ENCODE measurements around the gene CNOT2.
"Not testable (repeated sequence)": the region's sequence is repeated elsewhere in the genome, so short reads cannot be mapped to it uniquely, and the experiment has no call there.

Gene CNOT2

GRCh38 chr12:70252832-70253231 lies 9.6 kb downstream of the CNOT2 start:
- no peak for DNase-seq

- no peak for DNase-seq
Observed at GRCh38 chr12:70254225-70254624, 11.0 kb downstream of the CNOT2 start.

- no peak for DNase-seq
Observed at GRCh38 chr12:70254846-70255245, 11.6 kb downstream of the CNOT2 start.

GRCh38 chr12:70255311-70255710 lies 12.1 kb downstream of the CNOT2 start:
- no peak for DNase-seq

DNA sequence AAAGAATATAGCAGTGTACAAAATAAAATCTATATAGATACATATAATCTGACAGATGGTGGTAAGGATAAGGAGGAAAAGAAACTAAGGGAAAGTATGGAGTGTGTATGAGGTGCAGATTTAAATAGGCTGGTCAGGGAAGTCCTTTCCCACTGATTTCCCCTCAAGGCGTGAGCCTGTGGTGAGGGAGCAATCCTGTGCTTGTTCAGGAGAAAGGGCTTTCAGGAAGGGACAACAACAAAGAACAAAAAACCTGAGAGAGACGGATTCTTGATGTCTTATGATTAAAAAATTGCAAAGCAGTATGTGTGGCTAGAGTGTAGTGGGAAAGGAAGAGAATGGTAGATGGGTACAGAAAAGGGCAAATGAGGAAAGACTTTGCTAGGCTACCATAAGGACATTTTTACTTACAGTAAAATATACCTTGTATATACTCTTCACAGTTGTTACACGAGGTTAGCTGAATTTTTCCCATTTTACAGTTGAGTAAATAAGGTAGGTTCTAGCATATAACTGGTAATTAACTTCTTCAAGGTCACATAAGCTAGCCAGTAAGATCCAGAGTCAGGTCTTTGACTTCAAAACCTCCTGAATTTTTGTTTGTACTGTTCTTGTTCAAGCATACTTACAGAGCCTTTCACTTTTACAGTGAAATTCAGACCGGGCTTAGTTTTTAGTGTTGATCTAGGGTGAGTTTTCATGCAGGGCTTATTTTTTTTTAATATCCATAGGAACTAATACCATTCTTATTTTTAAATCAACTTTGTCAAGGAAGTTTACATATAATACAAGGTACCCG lies 15.6 kb downstream of the CNOT2 start:
- DNase-seq: no peak

DNA sequence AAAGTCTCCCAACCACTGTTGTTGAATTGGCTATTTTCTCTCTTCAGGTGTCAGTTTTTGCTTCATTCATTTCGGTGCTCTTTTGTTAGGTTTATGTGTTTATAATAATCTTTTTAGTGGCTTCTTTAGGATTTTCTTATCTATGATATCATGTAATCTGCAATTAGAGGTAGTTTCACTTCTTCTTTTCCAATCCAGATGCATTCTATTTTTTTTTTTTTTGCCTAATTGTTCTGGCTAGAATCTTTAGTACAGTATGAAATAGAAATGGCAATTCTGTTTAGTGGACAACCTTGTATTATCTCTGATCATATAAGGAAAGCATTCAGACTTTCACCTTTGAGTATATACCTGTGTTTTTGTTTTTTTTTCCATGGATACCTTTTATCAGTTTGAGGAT lies 17.4 kb downstream of the CNOT2 start:
- DNase-seq: no peak

DNA sequence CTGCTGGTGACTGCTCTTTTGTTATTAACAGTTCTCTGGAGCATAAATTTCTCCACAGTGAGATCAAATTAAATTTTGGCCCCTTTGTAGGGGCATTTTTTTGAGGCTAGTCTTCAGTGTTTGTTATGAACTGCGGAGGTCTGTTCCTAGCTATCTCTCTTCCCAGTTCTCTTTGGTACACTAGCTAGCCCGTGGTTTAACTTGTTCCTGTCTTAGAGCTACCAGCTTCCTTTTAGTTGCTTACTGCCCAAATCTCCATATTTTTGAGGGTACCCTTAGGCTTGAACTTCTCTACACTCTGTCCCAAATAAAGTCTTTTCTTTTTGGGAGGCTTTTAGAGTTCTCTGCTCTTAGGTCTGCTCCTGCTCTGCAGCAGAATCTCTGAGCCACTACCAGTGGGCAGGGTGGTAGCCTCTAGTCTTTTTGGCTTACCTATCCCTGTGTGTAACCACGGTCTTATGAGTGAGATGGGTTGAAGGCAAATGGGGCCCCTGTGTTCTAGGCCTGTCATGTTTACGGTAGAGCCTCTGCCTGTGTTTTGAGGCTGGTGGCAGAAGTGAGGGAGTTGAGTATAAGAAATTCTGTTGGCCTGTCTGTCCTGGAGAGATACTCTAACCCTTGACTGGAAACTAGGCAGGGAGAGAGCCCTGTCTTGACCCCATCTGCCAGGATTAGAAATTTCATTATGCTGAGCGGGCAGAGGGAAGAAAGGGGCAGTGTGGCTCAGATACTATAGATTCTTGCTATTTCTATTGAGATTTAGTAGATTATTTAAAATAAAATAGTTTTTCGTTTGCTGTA lies 21.0 kb downstream of the CNOT2 start:
- no peak for DNase-seq

GRCh38 chr12:70265132-70265531 lies 21.9 kb downstream of the CNOT2 start:
- DNase-seq: no peak

GRCh38 chr12:70267550-70267949 lies 24.3 kb downstream of the CNOT2 start:
- DNase-seq: no peak

DNA sequence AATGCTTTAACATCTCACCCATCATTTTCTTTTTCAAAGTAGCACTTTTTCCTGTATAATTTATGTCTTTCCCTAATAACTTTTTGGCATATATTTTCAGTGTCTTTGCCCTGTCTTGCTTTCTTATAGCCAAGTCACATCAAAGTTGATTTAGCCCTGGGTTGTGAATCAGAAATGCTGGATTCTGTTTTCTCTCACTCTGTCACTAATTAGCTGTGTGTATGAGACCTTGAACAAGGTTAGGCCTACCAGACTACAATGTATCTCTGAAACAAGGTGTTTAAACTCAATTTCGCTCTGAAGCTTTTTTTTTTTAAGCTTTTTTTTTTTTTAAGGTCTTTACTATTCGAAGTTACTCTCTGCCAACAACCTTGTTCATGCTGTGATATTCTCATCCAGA lies 25.7 kb downstream of the CNOT2 start:
- no peak for DNase-seq

DNA sequence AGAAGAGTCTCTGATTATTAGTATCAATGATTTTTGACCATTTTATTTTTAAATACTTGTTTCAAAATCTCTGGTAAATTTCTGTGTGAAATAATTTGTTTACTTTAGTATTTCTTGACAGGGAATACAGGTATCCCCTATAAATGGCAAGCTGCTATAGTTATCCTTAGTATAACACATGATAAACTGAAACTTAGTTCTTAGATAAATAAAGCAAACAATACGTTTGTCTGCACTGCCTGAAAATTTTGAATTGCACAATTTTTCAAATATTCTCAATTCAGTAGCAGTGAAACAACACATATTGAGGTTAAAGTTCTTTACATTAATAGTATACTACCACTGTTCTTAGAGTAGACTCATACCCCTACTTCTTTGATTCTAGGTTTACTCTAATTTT lies 26.9 kb downstream of the CNOT2 start:
- no peak for DNase-seq

- DNase-seq: no peak
Observed at GRCh38 chr12:70271025-70271424, 27.8 kb downstream of the CNOT2 start.

DNA sequence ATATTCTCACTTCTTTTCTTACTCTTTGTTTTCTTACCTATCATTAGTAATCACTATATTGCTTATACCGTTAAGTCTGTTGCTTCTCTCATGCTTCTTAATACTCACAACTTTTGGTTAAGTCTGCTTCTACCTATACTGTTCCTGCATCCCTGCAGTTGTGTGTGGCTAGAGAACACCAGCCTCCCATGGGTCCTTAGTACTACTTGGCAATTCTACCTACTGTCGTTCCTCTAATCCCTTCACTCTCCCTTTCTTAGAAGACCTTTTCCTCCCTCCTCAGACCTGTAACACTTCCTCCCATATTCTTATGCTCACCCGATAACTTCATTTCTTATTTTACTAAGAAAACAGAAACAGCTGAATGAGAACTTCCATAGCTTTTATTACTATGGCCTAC lies 29.3 kb downstream of the CNOT2 start:
- DNase-seq: no peak

- DNase-seq: no peak
Observed at GRCh38 chr12:70275045-70275444, 31.8 kb downstream of the CNOT2 start.

- no peak for DNase-seq
Observed at GRCh38 chr12:70277973-70278372, 34.7 kb downstream of the CNOT2 start.

DNA sequence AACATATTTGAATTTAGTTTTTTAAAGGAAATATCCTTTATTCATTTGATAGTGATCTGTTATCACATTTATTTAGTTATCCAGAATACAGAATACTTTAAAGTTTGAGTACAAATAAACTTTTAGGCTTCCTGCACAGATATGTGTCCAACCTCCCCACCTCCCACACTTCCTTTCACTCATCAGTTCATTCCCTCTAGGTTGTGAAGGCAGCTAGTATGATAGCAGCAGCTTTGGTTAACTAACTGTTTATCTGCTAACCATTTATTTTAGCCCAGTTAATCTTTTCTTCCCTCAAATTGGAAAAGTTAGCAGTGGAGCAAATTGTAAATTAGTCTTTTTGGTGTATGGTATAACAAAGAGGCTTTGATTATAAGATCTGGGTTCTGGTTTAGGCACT lies 35.7 kb downstream of the CNOT2 start:
- no peak for DNase-seq

GRCh38 chr12:70283232-70283631 lies 40.0 kb downstream of the CNOT2 start:
- DNase-seq: no peak

- DNase-seq: no peak
Observed at GRCh38 chr12:70288817-70289216, 45.6 kb downstream of the CNOT2 start.

- no peak for DNase-seq
Observed at GRCh38 chr12:70290116-70290515, 46.9 kb downstream of the CNOT2 start.

- no peak for DNase-seq
Observed at GRCh38 chr12:70292017-70292776, 49.0 kb downstream of the CNOT2 start.

DNA sequence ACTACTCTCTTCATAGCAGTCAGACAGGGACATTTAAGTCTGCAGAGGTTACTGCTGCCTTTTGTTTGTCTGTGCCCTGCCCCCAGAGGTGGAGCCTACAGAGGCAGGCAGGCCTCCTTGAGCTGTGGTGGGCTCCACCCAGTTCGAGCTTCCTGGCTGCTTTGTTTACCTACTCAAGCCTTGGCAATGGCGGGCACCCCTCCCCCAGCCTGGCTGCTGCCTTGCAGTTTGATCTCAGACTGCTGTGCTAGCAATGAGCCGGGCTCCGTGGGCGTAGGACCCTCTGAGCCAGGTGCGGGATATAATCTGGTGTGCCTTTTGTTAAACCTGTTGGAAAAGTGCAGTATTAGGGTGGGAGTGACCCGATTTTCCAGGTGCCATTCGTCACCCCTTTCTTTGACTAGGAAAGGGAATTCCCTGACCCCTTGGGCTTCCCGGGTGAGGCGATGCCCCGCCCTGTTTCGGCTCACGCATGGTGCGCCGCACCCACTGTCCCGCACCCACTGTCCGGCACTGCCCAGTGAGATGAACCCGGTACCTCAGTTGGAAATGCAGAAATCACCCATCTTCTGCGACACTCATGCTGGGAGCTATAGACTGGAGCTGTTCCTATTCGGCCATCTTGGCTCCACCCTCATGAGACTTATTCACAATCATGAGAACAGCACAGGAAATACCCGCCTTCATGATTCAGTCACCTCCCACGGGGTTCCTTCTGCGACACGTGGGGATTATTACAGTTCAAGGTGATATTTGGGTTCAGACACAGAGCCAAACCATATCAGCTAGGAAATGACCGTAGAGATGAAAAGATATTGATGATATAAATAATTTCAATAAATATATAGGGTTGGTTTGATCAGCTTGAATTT lies 61.7 kb downstream of the CNOT2 start:
- DNase-seq: not testable (repeated sequence)

- DNase-seq: no peak
Observed at GRCh38 chr12:70305794-70306193, 62.6 kb downstream of the CNOT2 start.

- no peak for DNase-seq
Observed at GRCh38 chr12:70306676-70307075, 63.4 kb downstream of the CNOT2 start.

Data from NCI-H526 (cell line).